A549 (cell line): ENCODE data around the gene ZNF536. TPM values are rescaled to one million over a fixed set of nuclear protein-coding genes. Genes with fewer than 3 reads are reported as not detected.

Experiments used
- ATAC-seq, 2 experiments: fragments of 200-7000 bp in 1 of 2; fragments of >200 bp in 1 of 2; cut with Nextera tagmentation in 1 of 2; cut with Tn5 transposase in 1 of 2; 3 replicates each; pipeline versions ENCODE4 v1.8.0 to v1.9.1; 2018 to 2020; ENCODE audit warnings: mild to moderate bottlenecking in 1 of 2, moderate library complexity in 1 of 2
- CTCF ChIA-PET: fragments of 300-600 bp; sonication (Branson Sonifier 250); formaldehyde crosslinking; extraction: SDS; loops from one replicate; lab custom pipeline; 2021; ENCODE audit warnings: antibody characterized with exemption, inconsistent platforms; lab: Yijun Ruan, JAX
- POLR2A ChIA-PET: fragments of 350-600 bp; formaldehyde crosslinking; extraction: SDS; loops from one replicate; lab custom pipeline; 2021; ENCODE audit warnings: antibody characterized with exemption, inconsistent platforms; lab: Yijun Ruan, JAX
- DNase-seq, 2 experiments: peaks; one replicate each; pipeline versions ENCODE4 v3.0.0 to v3.0.0-alpha.2; 2011 to 2016; ENCODE audit warnings: low read depth in 1 of 2, low spot score in 1 of 2
- FAIRE-seq: peaks from 2 replicates; lab custom pipeline; 2011; peaks lifted over from hg19 to GRCh38; lab: Jason Lieb, UNC
- H3K27ac ChIP-seq, 2 experiments: fragments of >200 bp; sonication (Bioruptor Twin); formaldehyde crosslinking; 3 replicates each; pipeline ENCODE4 v1.5.1; 2016 to 2017
- H3K4me1 ChIP-seq: fragments of >200 bp; sonication (Bioruptor Twin); formaldehyde crosslinking; 3 replicates; pipeline ENCODE4 v1.6.1; 2016
- H3K4me2 ChIP-seq: fragments of >200 bp; sonication (Bioruptor Twin); formaldehyde crosslinking; 3 replicates; pipeline ENCODE4 v1.6.1; 2016
- H3K4me3 ChIP-seq: fragments of >200 bp; sonication (Bioruptor Twin); formaldehyde crosslinking; 3 replicates; pipeline ENCODE4 v1.5.1; 2016
- H3K9me3 ChIP-seq: fragments of >200 bp; sonication (Bioruptor Twin); formaldehyde crosslinking; 3 replicates; pipeline ENCODE4 v1.6.1; 2016
- CBX2 ChIP-seq: fragments of 200-600 bp; sonication (generic); IDR thresholded peaks from 2 replicates; pipeline ENCODE4 v1.6.1; 2016; ENCODE audit warnings: low read depth, mild to moderate bottlenecking, borderline replicate concordance
- EHF ChIP-seq: fragments of 250-450 bp; sonication (Bioruptor Pico); IDR thresholded peaks from 2 replicates; pipeline ENCODE4 v1.5.0; 2020; ENCODE audit warnings: mild to moderate bottlenecking
- EP300 ChIP-seq, 2 experiments: fragments of >200 bp; sonication (Bioruptor Twin); formaldehyde crosslinking; IDR thresholded peaks; 2 replicates in 1 of 2; 3 replicates in 1 of 2; pipeline ENCODE4 v1.6.1; 2016 to 2017
- HEYL ChIP-seq: fragments of 250-450 bp; sonication (Bioruptor Pico); IDR thresholded peaks from 2 replicates; pipeline ENCODE4 v1.8.0; 2021; ENCODE audit warnings: mild to moderate bottlenecking, moderate library complexity
- HOXA7 ChIP-seq: fragments of 250-450 bp; sonication (Bioruptor Pico); IDR thresholded peaks from 2 replicates; pipeline ENCODE4 v1.5.0; 2020; ENCODE audit warnings: mild to moderate bottlenecking, moderate library complexity
- NPAS2 ChIP-seq: fragments of 250-450 bp; sonication (Bioruptor Pico); IDR thresholded peaks from 2 replicates; pipeline ENCODE4 v1.8.0; 2022; ENCODE audit warnings: mild to moderate bottlenecking, moderate library complexity, borderline replicate concordance
- RCOR1 ChIP-seq: fragments of 150-350 bp; IDR thresholded peaks from 2 replicates; pipeline ENCODE4 v1.6.1; 2014; ENCODE audit warnings: antibody characterized with exemption, low read length, low read depth
- SREBF2 ChIP-seq: fragments of 450-650 bp; IDR thresholded peaks from 2 replicates; pipeline ENCODE4 v1.6.1; 2014; ENCODE audit warnings: mild to moderate bottlenecking, moderate library complexity
- ZSCAN20 ChIP-seq: fragments of 250-450 bp; sonication (Bioruptor Pico); IDR thresholded peaks from 2 replicates; pipeline ENCODE4 v1.8.0; 2022; ENCODE audit warnings: mild to moderate bottlenecking, moderate library complexity
- WGBS: methylation state at CpG from one replicate; pipeline ENCODE4 v1.1.6; 2017; ENCODE audit errors: missing lambda C conversion rate; 5-methylcytosine and 5-hydroxymethylcytosine counted together
- polyA plus RNA-seq, 4 experiments: library from polyadenylated mRNA; depleted of rRNA in 3 of 4; stranded (reverse); fragments of >200 nt; fragmentation: RNase III in 1 of 4; extraction: RNeasy Plus Mini Kit Qiagen cat#74134 plus additional on column Dnase treatment in 1 of 4; gene quantifications; 2 replicates in 3 of 4; 3 replicates in 1 of 4; pipeline ENCODE4 v1.2.3, GENCODE V29; 2011 to 2017
- TF ChIP-seq, protein P1 (sequence below): fragments of >200 bp; sonication (Bioruptor Twin); formaldehyde crosslinking; IDR thresholded peaks from 3 replicates; pipeline ENCODE4 v1.5.1; 2016
- TF ChIP-seq, protein P2 (sequence below): IDR thresholded peaks from 2 replicates; pipeline ENCODE4 v1.6.1; 2012; ENCODE audit warnings: low read depth, borderline replicate concordance
- TF ChIP-seq, protein P3 (sequence below): fragments of 200-600 bp; sonication (generic); IDR thresholded peaks from 2 replicates; pipeline ENCODE4 v1.6.1; 2016; ENCODE audit warnings: antibody characterized with exemption, mild to moderate bottlenecking, moderate library complexity
- TF ChIP-seq, protein P4 (sequence below): IDR thresholded peaks from 2 replicates; pipeline ENCODE4 v1.6.1; 2012
- TF ChIP-seq, protein P5 (sequence below): fragments of >200 bp; sonication (Bioruptor Twin); formaldehyde crosslinking; IDR thresholded peaks from 2 replicates; pipeline ENCODE4 v1.6.1; 2016
- TF ChIP-seq, protein P6 (sequence below): fragments of 450-650 bp; IDR thresholded peaks from 2 replicates; pipeline ENCODE4 v1.6.1; 2014; ENCODE audit warnings: antibody characterized with exemption

Gene ZNF536
- polyA plus RNA-seq, 2 of the 4 experiments (the other 2 are of a cell fraction) = not detected

DNA sequence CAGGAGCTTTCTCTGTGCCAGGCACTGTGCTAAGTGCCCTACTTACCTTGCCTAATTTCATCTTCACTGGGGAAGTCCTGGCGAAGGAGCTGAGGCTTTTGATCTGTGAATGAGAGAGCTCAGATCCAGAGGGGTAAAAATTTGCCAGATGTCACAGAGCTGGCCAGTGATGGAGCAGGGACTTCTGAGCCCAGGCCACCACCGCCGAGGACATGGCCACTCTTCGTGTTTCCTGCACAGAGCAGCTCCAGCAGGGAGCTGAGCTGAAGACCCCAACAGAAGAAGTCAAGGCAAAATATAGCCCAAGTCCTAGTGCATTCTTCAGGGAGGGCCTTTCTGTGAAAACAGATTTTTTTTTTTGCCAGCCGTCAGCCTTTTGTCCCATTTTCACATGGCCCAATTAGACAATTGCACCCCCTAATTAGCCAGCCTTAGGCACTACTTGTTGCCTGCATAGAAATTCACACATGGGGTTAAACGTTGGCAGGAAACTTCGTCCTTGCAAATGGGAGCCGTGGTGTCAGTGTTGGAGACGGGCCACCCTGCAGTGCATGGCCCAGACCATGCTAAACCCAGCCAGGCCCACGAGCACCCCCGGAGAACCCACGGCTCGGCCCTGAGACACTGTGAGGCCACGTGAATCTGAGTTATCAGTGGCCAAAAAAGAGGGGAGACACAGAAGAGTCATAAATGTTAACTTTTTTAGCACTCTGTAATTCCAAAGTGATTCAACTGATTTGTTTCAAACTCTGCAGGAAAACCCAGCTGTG lies 7.8 kb downstream of the ZNF536 start:
- no peaks in the 10 kb centered on the region for H3K9me3 ChIP-seq
- TF ChIP-seq, protein P1, sequence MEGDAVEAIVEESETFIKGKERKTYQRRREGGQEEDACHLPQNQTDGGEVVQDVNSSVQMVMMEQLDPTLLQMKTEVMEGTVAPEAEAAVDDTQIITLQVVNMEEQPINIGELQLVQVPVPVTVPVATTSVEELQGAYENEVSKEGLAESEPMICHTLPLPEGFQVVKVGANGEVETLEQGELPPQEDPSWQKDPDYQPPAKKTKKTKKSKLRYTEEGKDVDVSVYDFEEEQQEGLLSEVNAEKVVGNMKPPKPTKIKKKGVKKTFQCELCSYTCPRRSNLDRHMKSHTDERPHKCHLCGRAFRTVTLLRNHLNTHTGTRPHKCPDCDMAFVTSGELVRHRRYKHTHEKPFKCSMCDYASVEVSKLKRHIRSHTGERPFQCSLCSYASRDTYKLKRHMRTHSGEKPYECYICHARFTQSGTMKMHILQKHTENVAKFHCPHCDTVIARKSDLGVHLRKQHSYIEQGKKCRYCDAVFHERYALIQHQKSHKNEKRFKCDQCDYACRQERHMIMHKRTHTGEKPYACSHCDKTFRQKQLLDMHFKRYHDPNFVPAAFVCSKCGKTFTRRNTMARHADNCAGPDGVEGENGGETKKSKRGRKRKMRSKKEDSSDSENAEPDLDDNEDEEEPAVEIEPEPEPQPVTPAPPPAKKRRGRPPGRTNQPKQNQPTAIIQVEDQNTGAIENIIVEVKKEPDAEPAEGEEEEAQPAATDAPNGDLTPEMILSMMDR = no peak
- TF ChIP-seq, protein P2, sequence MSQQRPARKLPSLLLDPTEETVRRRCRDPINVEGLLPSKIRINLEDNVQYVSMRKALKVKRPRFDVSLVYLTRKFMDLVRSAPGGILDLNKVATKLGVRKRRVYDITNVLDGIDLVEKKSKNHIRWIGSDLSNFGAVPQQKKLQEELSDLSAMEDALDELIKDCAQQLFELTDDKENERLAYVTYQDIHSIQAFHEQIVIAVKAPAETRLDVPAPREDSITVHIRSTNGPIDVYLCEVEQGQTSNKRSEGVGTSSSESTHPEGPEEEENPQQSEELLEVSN = no peak
- TF ChIP-seq HOXA7 (no peak), EHF (CRISPR knock-in tag) (no peak), CBX2 (no peak), RCOR1 (no peak)
- TF ChIP-seq, protein P3, sequence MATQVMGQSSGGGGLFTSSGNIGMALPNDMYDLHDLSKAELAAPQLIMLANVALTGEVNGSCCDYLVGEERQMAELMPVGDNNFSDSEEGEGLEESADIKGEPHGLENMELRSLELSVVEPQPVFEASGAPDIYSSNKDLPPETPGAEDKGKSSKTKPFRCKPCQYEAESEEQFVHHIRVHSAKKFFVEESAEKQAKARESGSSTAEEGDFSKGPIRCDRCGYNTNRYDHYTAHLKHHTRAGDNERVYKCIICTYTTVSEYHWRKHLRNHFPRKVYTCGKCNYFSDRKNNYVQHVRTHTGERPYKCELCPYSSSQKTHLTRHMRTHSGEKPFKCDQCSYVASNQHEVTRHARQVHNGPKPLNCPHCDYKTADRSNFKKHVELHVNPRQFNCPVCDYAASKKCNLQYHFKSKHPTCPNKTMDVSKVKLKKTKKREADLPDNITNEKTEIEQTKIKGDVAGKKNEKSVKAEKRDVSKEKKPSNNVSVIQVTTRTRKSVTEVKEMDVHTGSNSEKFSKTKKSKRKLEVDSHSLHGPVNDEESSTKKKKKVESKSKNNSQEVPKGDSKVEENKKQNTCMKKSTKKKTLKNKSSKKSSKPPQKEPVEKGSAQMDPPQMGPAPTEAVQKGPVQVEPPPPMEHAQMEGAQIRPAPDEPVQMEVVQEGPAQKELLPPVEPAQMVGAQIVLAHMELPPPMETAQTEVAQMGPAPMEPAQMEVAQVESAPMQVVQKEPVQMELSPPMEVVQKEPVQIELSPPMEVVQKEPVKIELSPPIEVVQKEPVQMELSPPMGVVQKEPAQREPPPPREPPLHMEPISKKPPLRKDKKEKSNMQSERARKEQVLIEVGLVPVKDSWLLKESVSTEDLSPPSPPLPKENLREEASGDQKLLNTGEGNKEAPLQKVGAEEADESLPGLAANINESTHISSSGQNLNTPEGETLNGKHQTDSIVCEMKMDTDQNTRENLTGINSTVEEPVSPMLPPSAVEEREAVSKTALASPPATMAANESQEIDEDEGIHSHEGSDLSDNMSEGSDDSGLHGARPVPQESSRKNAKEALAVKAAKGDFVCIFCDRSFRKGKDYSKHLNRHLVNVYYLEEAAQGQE = no peak
- TF ChIP-seq, protein P4, sequence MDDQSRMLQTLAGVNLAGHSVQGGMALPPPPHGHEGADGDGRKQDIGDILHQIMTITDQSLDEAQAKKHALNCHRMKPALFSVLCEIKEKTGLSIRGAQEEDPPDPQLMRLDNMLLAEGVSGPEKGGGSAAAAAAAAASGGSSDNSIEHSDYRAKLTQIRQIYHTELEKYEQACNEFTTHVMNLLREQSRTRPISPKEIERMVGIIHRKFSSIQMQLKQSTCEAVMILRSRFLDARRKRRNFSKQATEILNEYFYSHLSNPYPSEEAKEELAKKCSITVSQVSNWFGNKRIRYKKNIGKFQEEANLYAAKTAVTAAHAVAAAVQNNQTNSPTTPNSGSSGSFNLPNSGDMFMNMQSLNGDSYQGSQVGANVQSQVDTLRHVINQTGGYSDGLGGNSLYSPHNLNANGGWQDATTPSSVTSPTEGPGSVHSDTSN = no peak
- TF ChIP-seq, protein P5, sequence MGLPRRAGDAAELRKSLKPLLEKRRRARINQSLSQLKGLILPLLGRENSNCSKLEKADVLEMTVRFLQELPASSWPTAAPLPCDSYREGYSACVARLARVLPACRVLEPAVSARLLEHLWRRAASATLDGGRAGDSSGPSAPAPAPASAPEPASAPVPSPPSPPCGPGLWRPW = no peak
- TF ChIP-seq, protein P6, sequence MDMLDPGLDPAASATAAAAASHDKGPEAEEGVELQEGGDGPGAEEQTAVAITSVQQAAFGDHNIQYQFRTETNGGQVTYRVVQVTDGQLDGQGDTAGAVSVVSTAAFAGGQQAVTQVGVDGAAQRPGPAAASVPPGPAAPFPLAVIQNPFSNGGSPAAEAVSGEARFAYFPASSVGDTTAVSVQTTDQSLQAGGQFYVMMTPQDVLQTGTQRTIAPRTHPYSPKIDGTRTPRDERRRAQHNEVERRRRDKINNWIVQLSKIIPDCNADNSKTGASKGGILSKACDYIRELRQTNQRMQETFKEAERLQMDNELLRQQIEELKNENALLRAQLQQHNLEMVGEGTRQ = no peak
- H3K4me2 ChIP-seq = no peak overlapping the region
- FAIRE-seq (no peak), ATAC-seq (no peak), DNase-seq (no peak)
- H3K4me3 ChIP-seq = no peak overlapping the region
- H3K27ac ChIP-seq = no peak overlapping the region
- ChIA-PET POLR2A (interaction anchor here (0.6 kb wide), 1 partner anchor 36 kb away, joined by 4 read pairs; no protein-coding TSS in a partner anchor), CTCF (interaction anchor here (1.2 kb wide), 1 partner anchor 57 kb away, joined by 3 read pairs; no protein-coding TSS in a partner anchor)
- 8% methylated on average over 14 of the region's 14 CpGs for WGBS
- H3K4me1 ChIP-seq = no peaks in the 10 kb centered on the region

DNA sequence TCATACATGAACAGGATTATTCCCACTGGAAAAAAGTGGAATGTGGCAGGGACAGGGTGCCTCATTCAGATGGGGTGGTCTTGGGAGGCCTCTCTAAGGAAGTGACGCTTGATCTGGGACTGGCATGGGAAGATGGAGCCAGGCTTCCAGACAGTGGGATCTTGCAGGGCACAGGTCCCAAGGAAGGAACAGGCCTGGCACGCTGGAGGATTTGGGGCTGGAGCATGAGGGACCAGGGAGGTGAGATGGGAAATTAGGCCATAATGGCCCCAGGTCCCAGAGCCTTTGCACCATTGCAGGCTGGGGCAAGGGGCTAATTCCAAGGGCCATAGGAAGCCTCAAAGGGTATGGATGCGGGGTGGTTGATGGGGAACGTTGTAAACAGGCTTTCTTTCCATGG lies 9.2 kb downstream of the ZNF536 start:
- Histone ChIP-seq H3K27ac (no peak overlapping the region), H3K4me1 (no peaks in the 10 kb centered on the region), H3K4me2 (no peak overlapping the region), H3K9me3 (no peaks in the 10 kb centered on the region), H3K4me3 (no peak overlapping the region)
- CTCF ChIA-PET = no interaction called here
- POLR2A ChIA-PET = no interaction called here
- FAIRE-seq (no peak), DNase-seq (no peak), ATAC-seq (no peak)
- no peak for TF ChIP-seq HEYL
- no peak for TF ChIP-seq NPAS2 (CRISPR knock-in tag)
- no peak for TF ChIP-seq CBX2
- TF ChIP-seq, protein P4 = no peak
- TF ChIP-seq EP300 (IDR thresholded peaks at IDR 0.05) = no peak
- no peak for TF ChIP-seq SREBF2
- TF ChIP-seq ZSCAN20 (CRISPR knock-in tag) = no peak
- TF ChIP-seq, protein P5 = no peak
- WGBS = 2% methylated on average over 4 of the region's 4 CpGs
